GM10248 (cell line): ENCODE data around the gene DNAJC1.

ENCODE experiments used
- CTCF ChIA-PET: fragments of 300-600 bp; sonication (Branson Sonifier 250); formaldehyde crosslinking; extraction: SDS; loops from one replicate; lab custom pipeline; 2021; ENCODE audit warnings: antibody characterized with exemption; lab: Yijun Ruan, JAX
- POLR2A ChIA-PET: fragments of 350-650 bp; sonication (Branson Sonifier 250); formaldehyde crosslinking; extraction: SDS; loops from one replicate; lab custom pipeline; 2020; ENCODE audit warnings: antibody characterized with exemption; lab: Yijun Ruan, JAX
- DNase-seq: peaks from one replicate; pipeline ENCODE4 v3.0.0; 2012; ENCODE audit errors: extremely low spot score
- TF ChIP-seq, protein P1 (sequence below): IDR thresholded peaks from 2 replicates; pipeline ENCODE4 v1.5.1; 2012; ENCODE audit warnings: mild to moderate bottlenecking, low read depth; ENCODE audit errors: extremely low read depth, missing control alignments, control extremely low read depth

The DNAJC1 gene

DNA sequence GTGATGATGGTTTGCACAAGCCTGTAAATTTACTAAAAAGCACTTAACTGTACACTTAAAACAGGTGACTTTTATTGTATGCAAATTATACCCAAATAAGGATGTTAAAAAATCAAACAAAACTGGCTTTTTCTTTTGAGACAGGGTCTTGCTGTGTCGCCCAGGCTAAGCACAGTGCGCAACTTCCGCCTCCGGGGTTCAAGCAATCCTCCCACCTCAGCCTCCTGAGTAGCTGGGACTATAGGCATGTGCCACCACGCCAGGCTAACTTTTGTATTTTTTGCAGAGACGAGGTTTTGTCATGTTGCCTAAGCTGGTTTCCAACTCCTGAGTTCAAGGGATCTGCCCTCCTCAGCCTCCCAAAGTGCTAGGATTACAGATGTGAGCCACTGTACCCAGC lies 77.7 kb downstream of the DNAJC1 start:
- DNase-seq, result no peak
- TF ChIP-seq, protein P1, sequence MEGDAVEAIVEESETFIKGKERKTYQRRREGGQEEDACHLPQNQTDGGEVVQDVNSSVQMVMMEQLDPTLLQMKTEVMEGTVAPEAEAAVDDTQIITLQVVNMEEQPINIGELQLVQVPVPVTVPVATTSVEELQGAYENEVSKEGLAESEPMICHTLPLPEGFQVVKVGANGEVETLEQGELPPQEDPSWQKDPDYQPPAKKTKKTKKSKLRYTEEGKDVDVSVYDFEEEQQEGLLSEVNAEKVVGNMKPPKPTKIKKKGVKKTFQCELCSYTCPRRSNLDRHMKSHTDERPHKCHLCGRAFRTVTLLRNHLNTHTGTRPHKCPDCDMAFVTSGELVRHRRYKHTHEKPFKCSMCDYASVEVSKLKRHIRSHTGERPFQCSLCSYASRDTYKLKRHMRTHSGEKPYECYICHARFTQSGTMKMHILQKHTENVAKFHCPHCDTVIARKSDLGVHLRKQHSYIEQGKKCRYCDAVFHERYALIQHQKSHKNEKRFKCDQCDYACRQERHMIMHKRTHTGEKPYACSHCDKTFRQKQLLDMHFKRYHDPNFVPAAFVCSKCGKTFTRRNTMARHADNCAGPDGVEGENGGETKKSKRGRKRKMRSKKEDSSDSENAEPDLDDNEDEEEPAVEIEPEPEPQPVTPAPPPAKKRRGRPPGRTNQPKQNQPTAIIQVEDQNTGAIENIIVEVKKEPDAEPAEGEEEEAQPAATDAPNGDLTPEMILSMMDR, result no peak
- ChIA-PET CTCF (interaction anchor here (1.5 kb wide), 1 partner anchor 12 kb away, joined by 5 read pairs; no protein-coding TSS in a partner anchor), POLR2A (no interaction called here)

DNA sequence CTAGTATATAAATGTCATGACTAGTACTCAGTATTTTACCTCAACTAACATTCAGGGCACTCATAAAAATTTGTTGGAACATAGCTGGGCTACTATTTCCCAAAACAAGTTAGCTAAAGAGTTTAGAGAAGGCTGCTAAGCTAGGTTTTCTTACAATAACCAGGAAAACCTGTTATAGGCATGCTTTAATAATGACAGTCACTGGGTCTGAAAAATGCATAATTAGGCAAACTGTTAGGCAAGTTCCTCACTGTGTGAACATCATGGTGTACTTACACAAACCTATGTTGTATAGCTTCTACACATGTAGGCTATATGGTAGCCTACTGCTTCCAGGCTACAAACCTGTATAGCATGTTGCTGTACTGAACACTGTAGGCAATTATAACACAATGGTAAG lies 79.0 kb downstream of the DNAJC1 start:
- ChIA-PET POLR2A (no interaction called here), CTCF (interaction anchor here (1.1 to 1.5 kb wide), 2 partner anchors 11 to 15 kb away, joined by 3 to 5 read pairs; no protein-coding TSS in a partner anchor)
- DNase-seq, result no peak
- TF ChIP-seq, protein P1, result no peak

DNA sequence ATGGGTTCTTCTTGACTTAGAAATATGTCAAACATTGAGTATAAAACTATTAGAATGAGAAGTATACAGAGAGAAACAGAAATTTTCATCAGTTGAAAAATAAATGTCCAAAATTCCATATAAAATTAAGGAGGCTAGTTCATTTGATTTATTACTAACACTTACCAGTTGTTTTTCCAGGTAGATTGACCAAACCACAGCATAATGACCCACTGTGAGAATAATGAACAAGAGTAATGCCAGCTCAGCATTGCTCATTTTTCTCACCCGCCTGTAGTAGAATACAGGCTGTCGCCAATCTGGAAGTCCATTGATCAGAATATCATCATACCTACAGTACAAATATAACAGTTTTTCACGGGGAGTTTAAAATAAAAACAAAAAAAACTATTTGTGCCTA lies 82.9 kb downstream of the DNAJC1 start:
- TF ChIP-seq, protein P1, result no peak
- DNase-seq, result no peak
- POLR2A ChIA-PET, result no interaction called here
- CTCF ChIA-PET, result interaction anchor here (3.1 kb wide), 1 partner anchor 10 kb away, joined by 10 read pairs; no protein-coding TSS in a partner anchor

DNA sequence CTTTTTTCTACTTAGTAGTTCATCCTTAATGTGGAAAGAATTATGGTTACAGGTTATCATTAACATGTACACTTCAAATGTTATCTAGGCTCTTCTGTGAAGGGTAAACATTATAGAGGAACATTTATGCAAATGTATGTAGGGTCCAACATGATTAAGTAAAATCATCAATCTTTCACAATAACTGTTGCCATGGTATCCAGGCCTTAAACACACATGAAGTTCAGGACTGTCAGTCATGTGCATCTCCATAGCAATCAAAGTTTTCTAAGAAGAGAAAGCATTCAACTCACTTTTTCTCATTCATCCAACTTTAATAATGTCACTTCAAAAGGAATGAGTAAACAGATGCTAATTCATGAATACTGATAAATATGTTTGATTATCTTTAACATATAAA lies 83.6 kb downstream of the DNAJC1 start:
- no peak for DNase-seq
- POLR2A ChIA-PET, result no interaction called here

DNA sequence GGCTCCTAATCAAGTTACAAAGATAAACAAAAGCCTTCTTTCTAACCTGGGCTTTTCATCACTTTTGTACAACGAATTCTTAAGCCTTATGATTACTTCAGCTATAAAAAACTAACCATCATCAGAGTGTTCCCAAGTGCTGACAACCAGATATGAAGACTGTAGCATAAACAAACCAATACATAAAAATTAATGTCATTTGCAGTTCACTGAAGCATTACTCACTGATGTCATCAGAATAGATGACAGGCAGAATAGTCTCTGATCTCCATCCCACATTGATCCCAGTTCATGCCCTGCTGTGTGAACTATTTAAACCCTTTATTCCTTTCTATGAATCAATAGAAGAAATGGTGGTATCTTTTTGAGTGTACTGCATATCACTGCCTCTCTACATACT lies 84.4 kb downstream of the DNAJC1 start:
- POLR2A ChIA-PET, result no interaction called here
- TF ChIP-seq, protein P1, result no peak
- no peak for DNase-seq
- CTCF ChIA-PET, result interaction anchor here (0.9 kb wide), 1 partner anchor 16 kb away, joined by 3 read pairs; no protein-coding TSS in a partner anchor

More for the DNA sequence above, 83.6 kb downstream of the DNAJC1 start:
- CTCF ChIA-PET, result interaction anchor here (0.9 to 3.1 kb wide), 2 partner anchors 10 to 17 kb away, joined by 3 to 10 read pairs; no protein-coding TSS in a partner anchor
- TF ChIP-seq, protein P1, result no peak

DNA sequence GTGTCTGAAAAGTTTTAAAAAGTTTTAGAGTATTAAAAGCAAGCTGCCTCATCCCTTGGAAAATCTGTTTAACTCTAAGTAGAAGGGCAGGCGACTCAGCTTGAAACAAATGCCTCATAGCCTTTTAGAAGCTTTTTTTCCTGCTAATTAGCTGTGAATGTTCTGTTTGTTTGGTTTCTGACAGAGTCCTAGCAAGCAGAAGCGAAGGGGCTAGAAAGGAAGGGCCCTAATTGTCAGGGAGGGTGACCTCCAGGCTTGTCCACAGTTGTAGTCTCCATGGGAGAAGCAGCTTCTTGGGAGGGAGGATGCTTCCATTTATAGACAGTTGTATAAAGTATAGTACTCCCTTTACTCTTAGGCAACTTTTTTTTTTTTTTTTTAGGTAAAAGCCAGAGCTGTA lies 90.9 kb downstream of the DNAJC1 start:
- CTCF ChIA-PET, result interaction anchor here (0.9 kb wide), 1 partner anchor 13 kb away, joined by 3 read pairs; no protein-coding TSS in a partner anchor
- no peak for DNase-seq
- TF ChIP-seq, protein P1, result no peak
- POLR2A ChIA-PET, result interaction anchor here (0.6 kb wide), 1 partner anchor 416 kb away, joined by 3 read pairs; no protein-coding TSS in a partner anchor

DNA sequence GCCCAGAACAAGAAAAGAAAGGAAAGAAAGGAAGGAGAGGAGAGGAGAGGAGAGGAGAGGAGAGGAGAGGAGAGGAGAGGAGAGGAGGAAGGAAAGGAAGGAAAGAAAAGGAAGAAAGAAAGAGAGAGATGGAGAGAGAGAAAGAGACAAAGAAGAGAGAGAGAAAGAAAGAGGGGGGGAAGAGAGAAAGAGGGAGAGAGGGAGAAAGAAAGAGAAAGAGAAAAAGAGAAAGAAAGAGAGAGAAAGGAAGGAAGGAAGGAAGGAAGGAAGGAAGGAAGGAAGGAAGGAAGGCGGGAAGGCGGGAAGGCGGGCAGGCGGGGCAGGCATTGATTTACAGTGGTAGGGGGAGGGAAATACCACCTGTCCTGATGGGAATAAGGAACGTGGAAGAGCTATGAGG lies 92.7 kb downstream of the DNAJC1 start:
- TF ChIP-seq, protein P1, result no peak
- ChIA-PET CTCF (interaction anchor here (0.8 to 2.7 kb wide), 2 partner anchors 22 to 41 kb away, joined by 4 to 6 read pairs; no protein-coding TSS in a partner anchor), POLR2A (no interaction called here)
- no peak for DNase-seq
